Measurements from ENCODE around the gene PCOLCE2. TPM values are rescaled to one million over a fixed set of nuclear protein-coding genes. Genes with fewer than 3 reads are reported as not detected.

The PCOLCE2 gene
- total and polyA plus RNA-seq, 4 donors: 9.1 to 17.2 (median 13.3) TPM

GRCh38 chr3:142808103-142808917 lies 80.6 kb downstream of the PCOLCE2 start:
- Histone ChIP-seq H3K9me3 (ENCODE audit: control insufficient read depth in 4 of 4, low read length in 3 of 4) (no peaks in the 10 kb centered on the region), H3K9ac (ENCODE audit: low read depth in 1 of 2, low read length in 2 of 2) (no peak overlapping the region), H3K36me3 (ENCODE audit: control insufficient read depth in 4 of 4, insufficient read depth in 3 of 4, low read depth in 1 of 4, low read length in 3 of 4) (peaks cover 0 to 3% (median 0%) of the 10 kb centered on the region in 4 donors), H3K4me3 (ENCODE audit: low read depth in 1 of 3, low read length in 3 of 3) (no peak overlapping the region), H3K27me3 (ENCODE audit: control insufficient read depth in 4 of 4, insufficient read depth in 4 of 4, low read length in 3 of 4) (no peaks in the 10 kb centered on the region), H3K27ac (ENCODE audit: low read depth in 1 of 2, low read length in 2 of 2) (no peak overlapping the region), H3K4me1 (ENCODE audit: control insufficient read depth in 4 of 4, insufficient read depth in 4 of 4, low read length in 3 of 4) (no peaks in the 10 kb centered on the region)
- WGBS: 88% methylated on average over 9 of the region's 9 CpGs
- no peak for TF ChIP-seq ATF3 (IDR thresholded peaks at IDR 0.05)
- TF ChIP-seq HNF4G (IDR thresholded peaks at IDR 0.05): no peak
- TF ChIP-seq RAD21 (IDR thresholded peaks at IDR 0.05): no peak
- TF ChIP-seq GABPA (IDR thresholded peaks at IDR 0.05 in 1 of 2, conservative IDR thresholded peaks at IDR 0.05 in 1 of 2): no peak
- no peak for TF ChIP-seq HNF4A (conservative IDR thresholded peaks at IDR 0.05)
- no peak for TF ChIP-seq RXRA (IDR thresholded peaks at IDR 0.05)
- TF ChIP-seq EGR1 (IDR thresholded peaks at IDR 0.05; ENCODE audit: low read depth in 2 of 2): no peak
- TF ChIP-seq CTCF (IDR thresholded peaks at IDR 0.05; ENCODE audit: low read depth, low read length, missing input control): no peak
- TF ChIP-seq JUND (IDR thresholded peaks at IDR 0.05): no peak
- TF ChIP-seq NR2F2 (IDR thresholded peaks at IDR 0.05): no peak
- no peak for TF ChIP-seq FOXA2 (IDR thresholded peaks at IDR 0.05)
- no peak for TF ChIP-seq ZBTB33 (IDR thresholded peaks at IDR 0.05)
- TF ChIP-seq YY1 (IDR thresholded peaks at IDR 0.05): no peak
- no peak for TF ChIP-seq MAX (IDR thresholded peaks at IDR 0.05)
- no peak for TF ChIP-seq SP1 (IDR thresholded peaks at IDR 0.05)
- no peak for TF ChIP-seq FOXA1 (IDR thresholded peaks at IDR 0.05)
- no peak for TF ChIP-seq TAF1 (conservative IDR thresholded peaks at IDR 0.05)
- DNase-seq (ENCODE audit: low spot score): no peak

GRCh38 chr3:142802891-142803290 lies 86.0 kb downstream of the PCOLCE2 start:
- Histone ChIP-seq H3K27me3 (ENCODE audit: control insufficient read depth in 4 of 4, insufficient read depth in 4 of 4, low read length in 3 of 4) (no peaks in the 10 kb centered on the region), H3K4me3 (ENCODE audit: low read depth in 1 of 3, low read length in 3 of 3) (no peak overlapping the region), H3K9me3 (ENCODE audit: control insufficient read depth in 4 of 4, low read length in 3 of 4) (no peaks in the 10 kb centered on the region), H3K9ac (ENCODE audit: low read depth in 1 of 2, low read length in 2 of 2) (no peak overlapping the region), H3K36me3 (ENCODE audit: control insufficient read depth in 4 of 4, insufficient read depth in 3 of 4, low read depth in 1 of 4, low read length in 3 of 4) (no peaks in the 10 kb centered on the region), H3K4me1 (ENCODE audit: control insufficient read depth in 4 of 4, insufficient read depth in 4 of 4, low read length in 3 of 4) (no peaks in the 10 kb centered on the region), H3K27ac (ENCODE audit: low read depth in 1 of 2, low read length in 2 of 2) (no peak overlapping the region)
- no peak for TF ChIP-seq JUND (IDR thresholded peaks at IDR 0.05)
- TF ChIP-seq CTCF (IDR thresholded peaks at IDR 0.05; ENCODE audit: low read depth, low read length, missing input control): no peak
- no peak for TF ChIP-seq SP1 (IDR thresholded peaks at IDR 0.05)
- no peak for TF ChIP-seq GABPA (IDR thresholded peaks at IDR 0.05 in 1 of 2, conservative IDR thresholded peaks at IDR 0.05 in 1 of 2)
- TF ChIP-seq RAD21 (IDR thresholded peaks at IDR 0.05): no peak
- no peak for TF ChIP-seq REST (IDR thresholded peaks at IDR 0.05)
- DNase-seq (ENCODE audit: low spot score): no peak
- WGBS: 70% methylated on average over 1 of the region's 1 CpG
